Neural cell (in vitro differentiated cells): ENCODE data around the gene CDK11B.
"Not testable (repeated sequence)": the region's sequence is repeated elsewhere in the genome, so short reads cannot be mapped to it uniquely, and the experiment has no call there.

Source experiments
- CTCF ChIP-seq: fragments of 450-650 bp; IDR thresholded peaks from 2 replicates; pipeline ENCODE4 v1.5.1; 2014; ENCODE audit warnings: antibody characterized with exemption, mild to moderate bottlenecking, moderate library complexity; ENCODE audit not compliant: poor library complexity, severe bottlenecking
- EP300 ChIP-seq: fragments of 450-650 bp; conservative IDR thresholded peaks from 2 replicates; pipeline ENCODE4 v1.6.1; 2014; ENCODE audit warnings: antibody characterized with exemption, mild to moderate bottlenecking, moderate library complexity; ENCODE audit not compliant: poor library complexity, severe bottlenecking
- EZH2 ChIP-seq: fragments of 200-600, 300-800 bp; shearing (Covaris generic), sonication (generic); IDR thresholded peaks from 2 replicates; pipeline ENCODE4 v1.6.1; 2014; ENCODE audit warnings: antibody characterized with exemption, low read length, borderline replicate concordance, mild to moderate bottlenecking; ENCODE audit not compliant: insufficient read depth, poor library complexity, severe bottlenecking
- MXI1 ChIP-seq: fragments of 450-650 bp; conservative IDR thresholded peaks from 2 replicates; pipeline ENCODE4 v1.6.1; 2014; ENCODE audit warnings: antibody characterized with exemption, mild to moderate bottlenecking; ENCODE audit not compliant: poor library complexity, severe bottlenecking
- POLR2AphosphoS5 ChIP-seq: IDR thresholded peaks from 2 replicates; pipeline ENCODE4 v1.6.1; 2012
- REST ChIP-seq: IDR thresholded peaks from 2 replicates; pipeline ENCODE4 v1.6.1; 2012; ENCODE audit warnings: borderline replicate concordance
- TAF1 ChIP-seq: IDR thresholded peaks from 2 replicates; pipeline ENCODE4 v1.6.1; 2012; ENCODE audit warnings: low read depth

GRCh38 chr1:1691443-1691842 is 32.6 kb upstream of the CDK11B start:
- TF ChIP-seq CTCF, EZH2, POLR2AphosphoS5, TAF1, EP300, REST, MXI1: not testable (repeated sequence)
